PC-9 (cell line): ENCODE results near the gene ANKRD44. TPM values are rescaled to one million over a fixed set of nuclear protein-coding genes. Genes with fewer than 3 reads are reported as not detected.

ENCODE experiments used
- BruUV-seq: library from RNA; stranded (reverse); fragments of 400-500 nt; replicated peaks from 2 replicates; lab custom pipeline; 2021; lab: Mats Ljungman, UMichigan
- CTCF ChIA-PET: fragments of 300-600 bp; sonication (Branson Sonifier 250); formaldehyde crosslinking; loops from one replicate; lab custom pipeline; 2022; ENCODE audit warnings: antibody characterized with exemption; lab: Charles Lee
- POLR2A ChIA-PET: fragments of 300-600 bp; sonication (Branson Sonifier 250); formaldehyde crosslinking; loops from one replicate; lab custom pipeline; 2022; ENCODE audit warnings: antibody characterized with exemption; ENCODE audit not compliant: unreplicated experiment; lab: Charles Lee
- DNase-seq, 2 experiments: peaks; one replicate each; pipeline versions ENCODE4 v3.0.0 to v3.0.0-alpha.2; 2015 to 2022; ENCODE audit warnings: mixed read lengths in 1 of 2
- H2AFZ ChIP-seq: fragments of 200-600 bp; sonication (generic); 2 replicates; pipeline ENCODE4 v1.8.1; 2017; ENCODE audit warnings: antibody characterized with exemption
- H3F3A ChIP-seq: fragments of 200-600 bp; sonication (generic); 2 replicates; pipeline ENCODE4 v1.8.1; 2017; ENCODE audit warnings: antibody characterized with exemption, mild to moderate bottlenecking, low read depth; ENCODE audit not compliant: insufficient read depth
- H3K27ac ChIP-seq: fragments of 200-600 bp; sonication (generic); 2 replicates; pipeline ENCODE4 v1.6.1; 2016; ENCODE audit warnings: mixed run types
- H3K27me3 ChIP-seq: fragments of 200-600 bp; sonication (generic); 2 replicates; pipeline ENCODE4 v1.6.1; 2016; ENCODE audit warnings: low read depth, mixed run types; ENCODE audit not compliant: insufficient read depth
- H3K36me3 ChIP-seq: fragments of 200-600 bp; sonication (generic); 2 replicates; pipeline ENCODE4 v1.6.1; 2016; ENCODE audit warnings: low read depth, mixed run types
- H3K4me1 ChIP-seq: fragments of 200-600 bp; sonication (generic); replicated peaks from 2 replicates; pipeline ENCODE4 v1.6.1; 2016; ENCODE audit warnings: mixed run types; ENCODE audit not compliant: insufficient read depth
- H3K4me2 ChIP-seq: fragments of 200-600 bp; sonication (generic); 2 replicates; pipeline ENCODE4 v1.6.1; 2017; ENCODE audit warnings: mixed run types
- H3K4me3 ChIP-seq: fragments of 200-600 bp; sonication (generic); 2 replicates; pipeline ENCODE4 v1.6.1; 2016; ENCODE audit warnings: mixed run types
- H3K79me2 ChIP-seq: fragments of 200-600 bp; sonication (generic); 2 replicates; pipeline ENCODE4 v1.6.1; 2017; ENCODE audit warnings: low read depth, mixed run types
- H3K9me2 ChIP-seq: fragments of 200-600 bp; sonication (generic); 2 replicates; pipeline ENCODE4 v1.8.1; 2017; ENCODE audit warnings: mild to moderate bottlenecking; ENCODE audit not compliant: insufficient read depth
- H3K9me3 ChIP-seq: fragments of 200-600 bp; sonication (generic); 2 replicates; pipeline ENCODE4 v1.8.1; 2016; ENCODE audit warnings: low read depth; ENCODE audit not compliant: insufficient read depth
- H4K20me1 ChIP-seq: fragments of 200-600 bp; sonication (generic); 2 replicates; pipeline ENCODE4 v1.8.1; 2017; ENCODE audit not compliant: insufficient read depth
- CTCF ChIP-seq: fragments of 200-600 bp; sonication (generic); conservative IDR thresholded peaks from 2 replicates; pipeline ENCODE4 v1.6.1; 2017; ENCODE audit warnings: mixed run types, antibody characterized with exemption, mild to moderate bottlenecking, moderate library complexity
- EZH2 ChIP-seq: fragments of 200-600 bp; sonication (generic); IDR thresholded peaks from 2 replicates; pipeline ENCODE4 v1.8.0; 2017; ENCODE audit warnings: antibody characterized with exemption, low read depth
- intact Hi-C: fragments of 100-400 bp; cut with micrococcal nuclease; formaldehyde crosslinking; loops from one replicate; pipeline ENCODE4 v1.10.0; 2022; ENCODE audit not compliant: unreplicated experiment
- total RNA-seq: library from RNA; stranded (reverse); gene quantifications from 2 replicates; pipeline ENCODE4 v1.2.3, GENCODE V29; 2021

The ANKRD44 gene
- total RNA-seq, 1 experiment from 2014 or later: 3.4 TPM

- H3K4me2 ChIP-seq: no peak overlapping the region
- no peaks in the 10 kb centered on the region for H3K9me3 ChIP-seq
- 0 out of 2 replicates have a peak, but pooled peaks cover 4% of the 10 kb centered on the region for H3K4me1 ChIP-seq
- H3K9me2 ChIP-seq: no peaks in the 10 kb centered on the region
- no peak overlapping the region for H3K27ac ChIP-seq
- POLR2A ChIA-PET: no interaction called here
- no TSS peak for BruUV-seq
- H3K36me3 ChIP-seq: no peaks in the 10 kb centered on the region
- intact Hi-C loops: no loop called here
- DNase-seq: no peak
- no peak overlapping the region for H2AFZ ChIP-seq
- no peak for TF ChIP-seq EZH2
- TF ChIP-seq CTCF: no peak
- H4K20me1 ChIP-seq: no peaks in the 10 kb centered on the region
- H3K4me3 ChIP-seq: no peak overlapping the region
- H3K79me2 ChIP-seq: no peaks in the 10 kb centered on the region
- no peaks in the 10 kb centered on the region for H3K27me3 ChIP-seq
- CTCF ChIA-PET: no interaction called here
- no peaks in the 10 kb centered on the region for H3F3A ChIP-seq
Measured at GRCh38 chr2:197170208-197170607, 140.4 kb downstream of the ANKRD44 start.

DNA sequence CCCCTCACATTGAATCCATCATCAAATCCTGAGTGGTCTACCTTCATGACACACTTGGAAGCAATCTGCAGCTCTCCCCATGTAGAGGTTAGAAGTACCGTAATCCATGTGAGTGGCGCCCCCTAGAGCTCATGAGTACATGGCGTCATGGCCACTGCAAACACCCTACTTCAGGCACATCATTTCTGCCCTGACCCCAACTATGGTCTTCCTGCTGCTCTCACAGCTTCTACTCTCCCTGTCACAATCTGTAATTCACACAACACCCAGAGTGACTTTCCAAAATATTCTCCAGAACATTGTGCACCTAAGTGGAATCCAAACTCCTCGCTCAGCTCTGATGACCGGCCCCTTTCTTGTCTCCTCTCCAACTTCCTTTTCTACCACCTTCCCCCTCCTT lies 141.9 kb downstream of the ANKRD44 start:
- Histone ChIP-seq H4K20me1 (no peaks in the 10 kb centered on the region), H3K27ac (no peak overlapping the region), H2AFZ (no peak overlapping the region), H3K4me3 (no peak overlapping the region), H3K9me2 (no peaks in the 10 kb centered on the region), H3K4me2 (no peak overlapping the region), H3K36me3 (no peaks in the 10 kb centered on the region), H3K4me1 (0 out of 2 replicates have a peak, but pooled peaks cover 4% of the 10 kb centered on the region), H3F3A (no peaks in the 10 kb centered on the region), H3K27me3 (no peaks in the 10 kb centered on the region), H3K79me2 (no peaks in the 10 kb centered on the region), H3K9me3 (no peaks in the 10 kb centered on the region)
- ChIA-PET POLR2A (no interaction called here), CTCF (no interaction called here)
- DNase-seq: peak in 1 of 2 experiments; percentile 19
- no TSS peak for BruUV-seq
- intact Hi-C loops: no loop called here
- TF ChIP-seq CTCF (peak; percentile 60), EZH2 (no peak)

GRCh38 chr2:197167608-197168314 lies 142.8 kb downstream of the ANKRD44 start:
- POLR2A ChIA-PET: no interaction called here
- Histone ChIP-seq H3K36me3 (no peaks in the 10 kb centered on the region), H3F3A (no peaks in the 10 kb centered on the region), H4K20me1 (no peaks in the 10 kb centered on the region), H3K27ac (no peak overlapping the region), H3K4me3 (no peak overlapping the region), H3K9me3 (no peaks in the 10 kb centered on the region), H3K4me2 (no peak overlapping the region), H2AFZ (no peak overlapping the region), H3K4me1 (0 out of 2 replicates have a peak, but pooled peaks cover 4% of the 10 kb centered on the region), H3K9me2 (no peaks in the 10 kb centered on the region), H3K27me3 (no peaks in the 10 kb centered on the region), H3K79me2 (no peaks in the 10 kb centered on the region)
- intact Hi-C loops: no loop called here
- no TSS peak for BruUV-seq
- DNase-seq: no peak
- CTCF ChIA-PET: no interaction called here
- TF ChIP-seq CTCF: no peak
- TF ChIP-seq EZH2: no peak
